Measurements from ENCODE around the gene SLC10A1.

Gene SLC10A1

GRCh38 chr14:69808919-69809808 is 12.1 kb upstream of the SLC10A1 start:
- no peak for DNase-seq

- no peak for DNase-seq
Observed at GRCh38 chr14:69807192-69807591, 10.2 kb upstream of the SLC10A1 start.

DNA sequence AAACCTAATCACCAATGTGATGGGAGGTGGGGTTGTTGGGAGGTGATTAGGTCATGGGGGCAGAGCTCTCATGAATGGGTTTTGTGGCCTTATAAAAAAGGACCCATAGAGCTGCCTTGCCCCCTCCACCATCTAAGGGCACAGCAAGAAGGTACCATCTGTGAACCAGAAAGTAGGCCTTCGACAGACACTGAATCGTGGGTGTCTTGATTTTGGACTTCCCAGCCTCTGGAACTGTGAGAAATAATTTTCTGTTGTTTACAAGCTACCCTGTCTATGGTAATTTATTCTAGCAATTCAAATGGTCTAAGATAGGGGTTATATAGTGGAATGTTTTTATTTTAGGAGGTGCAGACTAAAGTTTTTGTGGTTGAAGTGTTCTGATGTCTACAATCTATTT is 7.9 kb upstream of the SLC10A1 start:
- no peak for DNase-seq

- no peak for DNase-seq
Observed at GRCh38 chr14:69803753-69804152, 6.7 kb upstream of the SLC10A1 start.

- no peak for DNase-seq
Observed at GRCh38 chr14:69798339-69798735, 1.3 kb upstream of the SLC10A1 start.

GRCh38 chr14:69797573-69798338 is 715 bp upstream of the SLC10A1 start:
- DNase-seq = no peak

GRCh38 chr14:69795691-69796090 is 1.4 kb downstream of the SLC10A1 start:
- no peak for DNase-seq

DNA sequence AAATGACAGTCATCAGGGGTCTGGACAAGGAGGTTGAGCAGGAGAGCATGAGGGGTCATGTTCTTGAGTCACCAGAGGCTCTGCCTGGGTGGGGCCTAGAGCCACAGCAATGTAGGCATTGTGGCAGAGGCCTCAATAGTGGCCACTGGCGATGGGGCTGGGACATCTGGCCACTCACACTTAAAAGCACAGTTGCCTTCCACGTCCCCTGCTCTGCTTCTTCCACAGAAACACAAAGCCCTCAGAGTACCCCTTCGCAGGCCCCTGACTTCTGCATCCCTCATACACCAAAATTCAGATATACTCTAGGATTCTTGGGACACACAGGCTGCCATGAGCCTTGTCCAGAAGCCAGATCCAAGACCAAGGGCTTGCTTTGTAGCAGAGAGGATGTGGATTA is 2.2 kb downstream of the SLC10A1 start:
- DNase-seq = no peak

- no peak for DNase-seq
Observed at GRCh38 chr14:69792887-69793421, 4.1 kb downstream of the SLC10A1 start.

GRCh38 chr14:69789118-69789640 is 7.9 kb downstream of the SLC10A1 start:
- DNase-seq = no peak

- DNase-seq = no peak
Observed at GRCh38 chr14:69786603-69787002, 10.4 kb downstream of the SLC10A1 start.

GRCh38 chr14:69784942-69785341 is 12.1 kb downstream of the SLC10A1 start:
- no peak for DNase-seq

DNA sequence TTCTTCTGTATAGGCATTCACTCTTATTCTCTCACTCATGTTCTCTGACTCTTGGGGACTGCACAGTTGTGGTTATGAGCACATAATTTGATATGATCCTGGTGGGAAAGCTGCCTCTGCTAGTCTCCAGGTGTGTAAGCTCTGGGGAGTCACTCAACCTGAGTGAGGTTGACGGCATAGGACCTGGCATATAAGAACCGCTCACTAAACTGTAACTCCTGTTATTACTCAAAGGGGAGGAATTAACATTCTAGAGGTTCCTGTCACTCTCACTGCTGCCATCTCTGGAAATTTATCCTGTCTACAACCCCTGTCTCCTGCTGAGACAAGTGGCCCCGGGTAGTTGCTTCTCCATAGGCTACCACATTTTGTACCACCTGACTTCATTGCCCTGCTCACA is 16.1 kb downstream of the SLC10A1 start:
- no peak for DNase-seq

DNA sequence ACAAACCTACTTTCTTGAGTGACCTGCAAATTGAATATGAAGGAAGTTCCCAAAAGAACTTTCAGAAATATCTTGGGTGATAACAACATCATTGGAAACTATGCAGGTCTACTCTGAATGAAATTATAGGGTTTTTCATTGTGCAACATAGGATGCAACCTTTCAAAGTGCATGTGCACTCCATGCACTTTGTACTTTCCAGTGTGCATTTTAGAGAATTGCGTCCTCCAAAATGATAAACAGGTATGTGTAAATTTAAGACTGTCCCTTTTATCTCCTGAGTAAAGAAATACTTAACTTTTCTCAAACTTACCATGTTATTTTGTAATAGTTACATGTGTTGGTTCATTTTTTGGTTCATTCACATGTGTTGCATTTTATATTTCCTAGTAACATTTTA is 16.9 kb downstream of the SLC10A1 start:
- no peak for DNase-seq

DNA sequence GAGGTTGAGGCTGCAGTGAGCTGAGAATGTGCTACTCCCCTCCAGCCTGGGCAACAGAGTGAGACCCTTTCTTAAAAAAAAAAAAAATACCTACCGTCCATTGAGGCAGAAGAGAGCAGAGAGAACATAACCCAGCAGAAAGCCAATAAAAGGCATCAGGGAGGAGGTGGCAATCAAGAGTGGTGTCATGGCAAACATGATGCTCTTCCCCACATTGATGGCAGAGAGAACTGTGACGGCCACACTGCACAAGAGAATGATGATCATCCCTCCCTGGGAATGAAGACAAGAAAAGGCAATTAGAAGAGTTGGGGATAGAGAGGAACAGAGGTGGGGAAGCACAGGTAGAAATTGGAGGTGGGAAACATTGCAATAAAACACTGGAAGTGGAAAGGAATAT is 18.0 kb downstream of the SLC10A1 start:
- no peak for DNase-seq

DNA sequence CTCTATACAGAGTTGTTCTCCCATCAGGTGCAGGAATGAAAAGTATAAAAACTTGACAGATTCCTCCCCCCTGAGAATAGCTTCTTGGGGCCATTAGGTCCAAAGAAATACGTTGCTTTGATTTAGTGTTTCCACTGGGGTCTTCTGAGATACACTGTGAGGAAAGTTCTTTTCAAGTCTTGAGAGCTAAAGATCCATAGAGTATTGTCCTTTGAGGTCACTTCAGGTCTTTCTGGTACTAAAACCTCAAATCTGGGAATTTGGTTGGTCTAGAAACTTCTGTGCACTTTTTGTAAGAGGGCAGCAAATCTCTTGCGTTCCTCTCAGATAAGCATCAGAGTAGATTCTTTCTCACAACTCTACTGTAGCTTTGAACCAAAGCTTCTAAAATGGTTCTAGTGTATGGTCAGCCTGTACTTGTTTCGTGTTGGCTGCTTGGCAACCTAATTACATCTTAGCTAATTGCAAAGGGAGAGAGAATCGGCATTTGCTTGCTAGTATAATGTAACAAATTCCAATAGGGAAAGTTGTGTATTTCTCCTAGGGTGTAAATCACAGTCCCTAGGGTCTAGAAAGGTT is 20.1 kb downstream of the SLC10A1 start:
- DNase-seq = no peak

GRCh38 chr14:69775012-69775411 is 22.0 kb downstream of the SLC10A1 start:
- no peak for DNase-seq

GRCh38 chr14:69773571-69774276 is 23.3 kb downstream of the SLC10A1 start:
- no peak for DNase-seq

GRCh38 chr14:69772082-69773017 is 24.7 kb downstream of the SLC10A1 start:
- no peak for DNase-seq

GRCh38 chr14:69771136-69771535 is 25.9 kb downstream of the SLC10A1 start:
- no peak for DNase-seq

- DNase-seq = no peak
Observed at GRCh38 chr14:69770559-69770958, 26.5 kb downstream of the SLC10A1 start.

Measured in NK-92 treated with Interleukin-12 subunit alpha and Interleukin-12 subunit beta, amount 100 ng/mL, for 24 hours (cell line).